BJ (cell line): ENCODE results near the gene CEACAM21. TPM values are rescaled to one million over a fixed set of nuclear protein-coding genes. Genes with fewer than 3 reads are reported as not detected.

ENCODE experiments used
- CTCF ChIA-PET: fragments of 350-600 bp; formaldehyde crosslinking; extraction: SDS; loops from one replicate; lab custom pipeline; 2021; ENCODE audit warnings: antibody characterized with exemption, inconsistent platforms; lab: Yijun Ruan, JAX
- POLR2A ChIA-PET: fragments of 300-600 bp; sonication (Branson Sonifier 250); formaldehyde crosslinking; extraction: SDS; loops from one replicate; lab custom pipeline; 2021; ENCODE audit warnings: antibody characterized with exemption; lab: Charles Lee
- DNase-seq: peaks from one replicate; pipeline ENCODE4 v3.0.0-alpha.2; 2011; ENCODE audit warnings: low read depth
- H3K27me3 ChIP-seq: 2 replicates; pipeline ENCODE4 v1.6.0; 2011; ENCODE audit warnings: low read length; ENCODE audit not compliant: control insufficient read depth, insufficient read depth
- H3K36me3 ChIP-seq: 2 replicates; pipeline ENCODE4 v1.5.1; 2011; ENCODE audit warnings: low read length; ENCODE audit not compliant: control insufficient read depth, insufficient read depth
- H3K4me3 ChIP-seq: 2 replicates; pipeline ENCODE4 v1.5.1; 2011; ENCODE audit warnings: low read depth, mild to moderate bottlenecking, control low read depth, low read length
- polyA plus RNA-seq: library from polyadenylated mRNA; depleted of rRNA; stranded (reverse); fragments of >200 nt; gene quantifications from 2 replicates; pipeline ENCODE4 v1.2.3, GENCODE V29; 2011
- TF ChIP-seq, protein P1 (sequence below): IDR thresholded peaks from 2 replicates; pipeline ENCODE4 v1.5.1; 2011; ENCODE audit warnings: low read depth, mild to moderate bottlenecking, control low read depth, inconsistent platforms, low read length, moderate library complexity; ENCODE audit not compliant: insufficient read depth

Gene CEACAM21
- polyA plus RNA-seq, 1 experiment: not detected

DNA sequence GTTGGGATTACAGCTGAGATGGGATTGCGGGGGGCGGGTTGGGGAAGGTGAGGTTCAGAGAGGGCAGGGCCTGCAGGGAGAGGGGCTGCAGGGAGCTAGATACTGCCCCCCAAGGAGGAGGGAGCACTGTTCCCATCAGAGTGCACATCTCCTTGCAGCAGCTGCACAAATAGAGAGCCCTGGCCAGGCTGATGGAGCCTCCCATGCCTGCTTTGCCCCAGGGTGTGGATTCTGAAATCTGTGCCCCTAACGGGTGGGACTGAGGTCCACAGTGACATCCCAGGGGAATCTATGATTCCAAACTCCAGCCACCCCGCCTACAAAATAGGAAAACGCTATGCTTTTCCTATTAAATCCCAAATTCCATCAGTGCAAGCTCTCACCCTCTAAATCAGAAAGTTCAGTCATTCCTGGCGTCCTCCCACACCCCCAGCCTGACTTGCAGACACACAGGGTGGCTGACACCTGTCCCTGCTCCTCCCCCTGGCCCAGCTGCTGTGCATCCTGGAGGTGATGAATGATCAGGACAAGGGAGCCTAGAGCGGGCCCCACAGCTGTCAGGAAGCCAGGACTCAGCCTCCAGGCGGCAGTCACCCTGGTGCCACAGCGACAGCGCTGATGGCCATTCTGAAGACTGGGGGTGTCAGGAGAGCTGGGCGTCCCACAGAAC, 6.3 kb upstream of the CEACAM21 start:
- H3K27me3 ChIP-seq: peaks cover 9% of the 10 kb centered on the region

DNA sequence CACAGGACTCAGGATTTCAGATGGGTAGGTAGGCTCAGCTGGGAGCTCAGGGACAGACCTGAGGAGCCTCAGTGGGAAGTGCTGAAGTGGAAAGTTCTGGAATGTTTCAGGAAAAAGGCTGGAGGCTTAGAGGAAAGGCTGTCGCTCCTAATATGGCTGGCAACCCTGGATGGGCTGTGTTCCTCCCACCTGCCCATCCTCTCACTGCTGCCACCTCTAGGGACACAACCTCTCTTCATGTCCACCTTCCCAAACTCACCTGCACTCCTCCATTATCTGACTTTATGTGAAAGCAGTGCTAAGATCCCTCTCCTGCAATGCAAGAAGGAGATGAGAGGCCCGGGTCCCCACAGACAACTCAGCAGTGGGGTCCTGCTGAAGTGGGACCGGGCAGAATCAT, 5.8 kb upstream of the CEACAM21 start:
- Histone ChIP-seq H3K36me3 (no peaks in the 10 kb centered on the region), H3K27me3 (peaks cover 5% of the 10 kb centered on the region; the same call in 1 of the 2 replicates), H3K4me3 (no peak overlapping the region)
- DNase-seq: no peak
- CTCF ChIA-PET: interaction anchor here (0.6 to 12.3 kb wide), 27 partner anchors 9 to 304 kb away, joined by 3 to 205 read pairs (median 4); partner anchors contain the start of genes DMAC2 and ERICH4
- POLR2A ChIA-PET: no interaction called here
- TF ChIP-seq, protein P1, sequence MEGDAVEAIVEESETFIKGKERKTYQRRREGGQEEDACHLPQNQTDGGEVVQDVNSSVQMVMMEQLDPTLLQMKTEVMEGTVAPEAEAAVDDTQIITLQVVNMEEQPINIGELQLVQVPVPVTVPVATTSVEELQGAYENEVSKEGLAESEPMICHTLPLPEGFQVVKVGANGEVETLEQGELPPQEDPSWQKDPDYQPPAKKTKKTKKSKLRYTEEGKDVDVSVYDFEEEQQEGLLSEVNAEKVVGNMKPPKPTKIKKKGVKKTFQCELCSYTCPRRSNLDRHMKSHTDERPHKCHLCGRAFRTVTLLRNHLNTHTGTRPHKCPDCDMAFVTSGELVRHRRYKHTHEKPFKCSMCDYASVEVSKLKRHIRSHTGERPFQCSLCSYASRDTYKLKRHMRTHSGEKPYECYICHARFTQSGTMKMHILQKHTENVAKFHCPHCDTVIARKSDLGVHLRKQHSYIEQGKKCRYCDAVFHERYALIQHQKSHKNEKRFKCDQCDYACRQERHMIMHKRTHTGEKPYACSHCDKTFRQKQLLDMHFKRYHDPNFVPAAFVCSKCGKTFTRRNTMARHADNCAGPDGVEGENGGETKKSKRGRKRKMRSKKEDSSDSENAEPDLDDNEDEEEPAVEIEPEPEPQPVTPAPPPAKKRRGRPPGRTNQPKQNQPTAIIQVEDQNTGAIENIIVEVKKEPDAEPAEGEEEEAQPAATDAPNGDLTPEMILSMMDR: no peak

More for the DNA sequence above, 6.3 kb upstream of the CEACAM21 start:
- TF ChIP-seq, protein P1: no peak
- POLR2A ChIA-PET: no interaction called here
- no peak for DNase-seq
- CTCF ChIA-PET: interaction anchor here (1.0 to 12.3 kb wide), 16 partner anchors 9 to 123 kb away, joined by 3 to 205 read pairs (median 5); partner anchors contain the start of genes DMAC2 and ERICH4
- no peak overlapping the region for H3K4me3 ChIP-seq
- H3K36me3 ChIP-seq: no peaks in the 10 kb centered on the region

DNA sequence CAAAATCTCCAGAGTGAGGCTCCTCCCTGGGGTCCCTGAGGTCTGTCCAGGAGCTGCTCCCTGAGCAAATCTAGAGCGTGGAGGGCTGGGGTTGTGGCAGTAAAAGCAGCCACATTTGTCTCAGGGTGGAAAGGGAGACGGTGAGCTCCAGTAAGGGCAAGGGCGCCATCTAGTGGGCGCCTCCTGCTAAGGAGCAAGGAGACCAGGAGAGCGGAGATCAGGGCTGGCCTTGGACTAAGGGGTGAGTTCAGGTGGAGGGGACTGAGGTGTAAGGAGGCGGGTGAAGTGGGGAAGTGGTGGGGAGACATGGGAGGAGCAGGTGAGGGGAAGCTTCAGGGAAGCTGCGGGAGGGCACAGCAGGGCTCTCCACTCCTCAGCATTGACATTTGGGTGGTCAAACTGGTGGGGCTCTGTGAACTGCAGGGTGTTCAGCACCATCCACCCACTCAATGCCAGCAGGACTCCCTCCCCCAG, 5.3 kb upstream of the CEACAM21 start:
- POLR2A ChIA-PET: no interaction called here
- H3K27me3 ChIP-seq: peaks cover 4% of the 10 kb centered on the region; the same call in 1 of the 2 replicates
- TF ChIP-seq, protein P1: peak; percentile 92
- no peak overlapping the region for H3K4me3 ChIP-seq
- H3K36me3 ChIP-seq: no peaks in the 10 kb centered on the region
- CTCF ChIA-PET: interaction anchor here (0.6 to 12.3 kb wide), 25 partner anchors 9 to 305 kb away, joined by 3 to 205 read pairs (median 4); partner anchors contain the start of genes DMAC2 and ERICH4
- no peak for DNase-seq

DNA sequence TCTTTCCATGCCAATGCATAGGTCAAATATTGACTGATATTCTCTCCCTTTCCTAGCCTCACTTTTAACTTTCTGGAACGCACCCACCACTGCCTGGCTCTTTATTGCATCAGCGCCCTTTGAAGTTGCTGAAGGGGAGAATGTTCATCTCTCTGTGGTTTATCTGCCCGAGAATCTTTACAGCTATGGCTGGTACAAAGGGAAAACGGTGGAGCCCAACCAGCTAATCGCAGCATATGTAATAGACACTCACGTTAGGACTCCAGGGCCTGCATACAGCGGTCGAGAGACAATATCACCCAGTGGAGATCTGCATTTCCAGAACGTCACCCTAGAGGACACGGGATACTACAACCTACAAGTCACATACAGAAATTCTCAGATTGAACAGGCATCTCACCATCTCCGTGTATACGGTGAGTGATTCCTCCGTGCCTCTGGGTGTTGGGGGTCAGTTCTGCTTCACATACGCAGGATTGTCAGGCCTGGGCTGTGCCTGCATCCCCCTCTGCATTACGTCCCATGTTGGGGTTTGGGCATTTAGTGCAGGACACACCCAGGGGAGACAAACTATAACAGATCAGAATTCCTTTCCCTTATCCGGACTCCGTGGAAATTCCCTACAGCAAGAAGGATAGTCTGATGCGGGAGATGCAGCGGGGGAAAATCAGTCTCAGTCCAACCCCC, 1.3 kb downstream of the CEACAM21 start:
- POLR2A ChIA-PET: no interaction called here
- no peak for DNase-seq
- TF ChIP-seq, protein P1: no peak
- no peak overlapping the region for H3K4me3 ChIP-seq
- no peaks in the 10 kb centered on the region for H3K36me3 ChIP-seq
- CTCF ChIA-PET: interaction anchor here (1.8 kb wide), 1 partner anchor 129 kb away, joined by 5 read pairs; no protein-coding TSS in a partner anchor
- peaks cover 4% of the 10 kb centered on the region; the same call in 1 of the 2 replicates for H3K27me3 ChIP-seq

DNA sequence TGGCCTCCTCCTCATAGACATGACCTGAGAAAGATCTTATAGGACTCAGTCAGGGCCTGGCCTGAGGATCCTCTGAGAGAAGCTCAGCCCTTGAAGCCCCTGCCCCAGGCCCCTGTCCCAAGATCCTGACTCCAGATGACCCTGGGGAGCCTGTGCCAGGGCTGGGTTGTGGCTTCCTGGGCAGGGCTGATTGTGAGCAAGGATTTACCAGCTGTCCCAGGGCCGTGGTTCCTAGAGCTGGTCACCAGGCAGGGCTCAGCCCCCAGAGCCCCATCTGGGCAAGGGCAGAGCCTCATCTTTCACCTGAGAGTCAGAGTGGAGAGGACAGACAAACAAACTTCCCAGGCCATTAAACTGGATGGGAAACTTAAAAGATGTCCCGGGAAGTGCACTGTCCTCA, 1.9 kb downstream of the CEACAM21 start:
- TF ChIP-seq, protein P1: no peak
- POLR2A ChIA-PET: no interaction called here
- H3K27me3 ChIP-seq: peaks cover 2% of the 10 kb centered on the region; the same call in 1 of the 2 replicates
- CTCF ChIA-PET: interaction anchor here (0.6 to 3.6 kb wide), 5 partner anchors 8 to 20 kb away, joined by 3 to 14 read pairs (median 4); no protein-coding TSS in a partner anchor
- no peak overlapping the region for H3K4me3 ChIP-seq
- no peaks in the 10 kb centered on the region for H3K36me3 ChIP-seq
- DNase-seq: no peak
